Kidney (tissue), 14 donors: ENCODE measurements around the gene ZNF471. TPM values are rescaled to one million over a fixed set of nuclear protein-coding genes. Genes with fewer than 3 reads are reported as not detected.

Source experiments
- DNase-seq, 5 donors: peaks; one replicate each; pipeline ENCODE4 v3.0.0-alpha.2; 2013 to 2020
- FAIRE-seq: peaks from 2 replicates; lab custom pipeline; 2012; peaks lifted over from hg19 to GRCh38; lab: Jason Lieb, UNC
- H3K27ac ChIP-seq, 2 donors: one replicate each; pipeline ENCODE4 v1.7.0; 2013; ENCODE audit warnings: low read depth in 2 of 2, low read length in 2 of 2, inconsistent platforms in 1 of 2
- H3K27me3 ChIP-seq: one replicate; pipeline ENCODE4 v1.7.1; 2013; ENCODE audit warnings: low read length, inconsistent platforms; ENCODE audit not compliant: control insufficient read depth, insufficient read depth
- H3K36me3 ChIP-seq, 3 donors: one replicate each; pipeline versions ENCODE4 v1.7.0 to v1.7.1; 2013; ENCODE audit warnings: low read length in 3 of 3, control low read depth in 1 of 3, inconsistent platforms in 1 of 3; ENCODE audit not compliant: insufficient read depth in 3 of 3, control insufficient read depth in 2 of 3
- H3K4me1 ChIP-seq, 3 donors: one replicate each; pipeline versions ENCODE4 v1.7.0 to v1.7.1; 2013; ENCODE audit warnings: low read length in 3 of 3, inconsistent platforms in 1 of 3, low read depth in 1 of 3; ENCODE audit not compliant: control insufficient read depth in 2 of 3, insufficient read depth in 2 of 3
- H3K4me3 ChIP-seq, 3 donors: one replicate each; pipeline versions ENCODE4 v1.7.0 to v1.8.1; 2013; ENCODE audit warnings: low read length in 3 of 3, control low read depth in 1 of 3, inconsistent platforms in 1 of 3
- H3K9ac ChIP-seq, 3 donors: one replicate each; pipeline versions ENCODE4 v1.7.0 to v1.7.1; 2013; ENCODE audit warnings: low read length in 3 of 3, control low read depth in 1 of 3, inconsistent platforms in 1 of 3
- H3K9me3 ChIP-seq, 3 donors: one replicate each; pipeline versions ENCODE4 v1.7.0 to v1.7.1; 2013; ENCODE audit warnings: low read length in 3 of 3, control low read depth in 1 of 3, inconsistent platforms in 1 of 3; ENCODE audit not compliant: control insufficient read depth in 2 of 3, insufficient read depth in 1 of 3
- CTCF ChIP-seq: IDR thresholded peaks from 3 replicates; pipeline ENCODE4 v1.5.1; 2012; ENCODE audit warnings: mild to moderate bottlenecking, moderate library complexity, borderline replicate concordance; ENCODE audit not compliant: insufficient read depth; ENCODE audit errors: extremely low read depth
- intact Hi-C: fragments of 100-400 bp; cut with DNase I; formaldehyde crosslinking; loops from one replicate; pipeline ENCODE4 v1.11.1; 2022
- polyA plus RNA-seq: library from polyadenylated mRNA; stranded (reverse); fragments of 350-450 nt; fragmentation: Illumina TruSeq; extraction: RNeasy Lipid Tissue Mini Kit (QIAGEN cat#74804); gene quantifications from one replicate; pipeline ENCODE4 v1.2.3, GENCODE V29; 2014; ENCODE audit warnings: low read depth, low replicate concordance; ENCODE audit not compliant: insufficient read depth
- total RNA-seq: library from RNA; stranded (reverse); fragmentation: NEBNext Ultra II Directional; extraction: Animal tissue kit (Norgen Biotek cat#: 25700); gene quantifications from one replicate; pipeline ENCODE4 v1.2.1, GENCODE V29; 2021
- donor health status: control.
- donor health status: control.
- donor health status: control.
- donor health status: control.
- donor health status: control.
- donor health status: DM: yes; HTN: yes; CAD: no.
- donor health status: Normal renal cell carcinoma (clear cell type).

ZNF471 gene
- total and polyA plus RNA-seq, 2 donors from 2014 or later = 2.6 to 9.3 TPM

DNA sequence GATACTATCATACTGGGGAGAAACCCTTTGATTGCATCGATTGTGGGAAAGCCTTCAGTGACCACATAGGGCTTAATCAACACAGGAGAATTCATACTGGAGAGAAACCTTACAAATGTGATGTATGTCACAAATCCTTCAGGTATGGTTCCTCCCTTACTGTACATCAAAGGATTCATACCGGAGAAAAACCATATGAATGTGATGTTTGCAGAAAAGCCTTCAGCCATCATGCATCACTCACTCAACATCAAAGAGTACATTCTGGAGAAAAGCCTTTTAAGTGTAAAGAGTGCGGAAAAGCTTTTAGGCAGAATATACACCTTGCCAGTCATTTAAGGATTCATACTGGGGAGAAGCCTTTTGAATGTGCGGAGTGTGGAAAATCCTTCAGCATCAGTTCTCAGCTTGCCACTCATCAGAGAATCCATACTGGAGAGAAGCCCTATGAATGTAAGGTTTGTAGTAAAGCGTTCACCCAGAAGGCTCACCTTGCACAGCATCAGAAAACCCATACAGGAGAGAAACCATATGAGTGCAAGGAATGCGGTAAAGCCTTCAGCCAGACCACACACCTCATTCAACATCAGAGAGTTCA lies 46.7 kb downstream of the ZNF471 start:
- H3K36me3 ChIP-seq = peaks cover 22 to 50% (median 27%) of the 10 kb centered on the region in 3 donors
- no peak for TF ChIP-seq CTCF
- DNase-seq = no peak
- H3K27me3 ChIP-seq = no peaks in the 10 kb centered on the region
- no peak for FAIRE-seq
- no peak overlapping the region for H3K9ac ChIP-seq
- H3K27ac ChIP-seq = no peak overlapping the region
- H3K9me3 ChIP-seq = peaks cover 14 to 83% (median 44%) of the 10 kb centered on the region in 3 donors
- peak overlapping the region in 2 of 3 donors; percentile 7 to 8 for H3K4me3 ChIP-seq
- intact Hi-C loops = no loop called here
- H3K4me1 ChIP-seq = no peaks in the 10 kb centered on the region

GRCh38 chr19:56562766-56563165 lies 55.1 kb downstream of the ZNF471 start:
- intact Hi-C loops = no loop called here
- Histone ChIP-seq H3K9me3 (peaks cover 3 to 67% (median 16%) of the 10 kb centered on the region in 3 donors), H3K9ac (no peak overlapping the region), H3K36me3 (no peaks in the 10 kb centered on the region), H3K4me3 (no peak overlapping the region), H3K27ac (no peak overlapping the region), H3K27me3 (no peaks in the 10 kb centered on the region), H3K4me1 (peaks cover 0 to 5% (median 0%) of the 10 kb centered on the region in 3 donors)
- FAIRE-seq = no peak
- TF ChIP-seq CTCF = no peak
- DNase-seq = no peak

- H3K9ac ChIP-seq = peak overlapping the region; percentile 67 to 77 (median 68)
- H3K27me3 ChIP-seq = no peaks in the 10 kb centered on the region
- H3K4me1 ChIP-seq = peaks cover 0 to 10% (median 0%) of the 10 kb centered on the region in 3 donors
- FAIRE-seq (no peak), DNase-seq (peak in 2 of 5 donors; percentile 53 to 77)
- H3K36me3 ChIP-seq = peaks cover 5 to 17% (median 16%) of the 10 kb centered on the region in 3 donors
- H3K9me3 ChIP-seq = peaks cover 3 to 63% (median 18%) of the 10 kb centered on the region in 3 donors
- intact Hi-C loops = no loop called here
- H3K4me3 ChIP-seq = peak overlapping the region; percentile 67 to 92 (median 91)
- peak overlapping the region; percentile 61 to 69 for H3K27ac ChIP-seq
- TF ChIP-seq CTCF = no peak
These were observed 59.2 kb downstream of the ZNF471 start for GRCh38 chr19:56566904-56567273.
